Natural killer cell (primary cell): ENCODE results near the gene AKT1. TPM values are rescaled to one million over a fixed set of nuclear protein-coding genes. Genes with fewer than 3 reads are reported as not detected.
"Not testable (repeated sequence)": the region's sequence is repeated elsewhere in the genome, so short reads cannot be mapped to it uniquely, and the experiment has no call there.

ENCODE experiments used
- ATAC-seq, 3 donors: fragments of 150-1000 bp in 2 of 3; fragments of 200-7000 bp in 1 of 3; cut with Tn5 transposase; 1 replicate in 1 of 3; 2 replicates in 2 of 3; pipeline ENCODE4 v1.10.0; 2021; ENCODE audit warnings: mild to moderate bottlenecking in 2 of 3, moderate library complexity in 2 of 3
- DNase-seq, 2 donors: peaks; one replicate each; pipeline versions ENCODE4 v3.0.0 to v3.0.0-alpha.2; 2013 to 2021; ENCODE audit warnings: mixed read lengths in 1 of 2
- H3K27ac ChIP-seq: one replicate; pipeline ENCODE4 v1.5.1; 2013; ENCODE audit warnings: mild to moderate bottlenecking, low read length
- H3K27me3 ChIP-seq: one replicate; pipeline ENCODE4 v1.6.1; 2013; ENCODE audit warnings: low read length; ENCODE audit not compliant: control insufficient read depth, insufficient read depth
- H3K36me3 ChIP-seq: one replicate; pipeline ENCODE4 v1.6.1; 2013; ENCODE audit warnings: low read length; ENCODE audit not compliant: control insufficient read depth, insufficient read depth
- H3K4me1 ChIP-seq: one replicate; pipeline ENCODE4 v1.6.1; 2013; ENCODE audit warnings: low read length; ENCODE audit not compliant: control insufficient read depth, insufficient read depth
- H3K4me3 ChIP-seq: one replicate; pipeline ENCODE4 v1.5.1; 2013; ENCODE audit warnings: low read length
- H3K9me3 ChIP-seq: one replicate; pipeline ENCODE4 v1.6.1; 2013; ENCODE audit warnings: low read length; ENCODE audit not compliant: control insufficient read depth, insufficient read depth
- H3K27ac Mint-ChIP-seq, 2 donors: one replicate each; pipeline ENCODE4 v1.8.0; 2022; ENCODE audit warnings: mild to moderate bottlenecking in 2 of 2, mixed read lengths in 2 of 2, moderate library complexity in 1 of 2
- H3K27me3 Mint-ChIP-seq, 2 donors: one replicate each; pipeline ENCODE4 v1.8.0; 2022; ENCODE audit warnings: low read depth in 2 of 2, mixed read lengths in 2 of 2
- H3K36me3 Mint-ChIP-seq: one replicate; pipeline ENCODE4 v1.8.0; 2022; ENCODE audit warnings: mixed read lengths
- H3K4me1 Mint-ChIP-seq, 2 donors: one replicate each; pipeline ENCODE4 v1.8.0; 2022; ENCODE audit warnings: mixed read lengths in 2 of 2
- H3K4me3 Mint-ChIP-seq: one replicate; pipeline ENCODE4 v1.8.0; 2022; ENCODE audit warnings: mild to moderate bottlenecking, moderate library complexity, mixed read lengths
- H3K9me3 Mint-ChIP-seq, 2 donors: one replicate each; pipeline ENCODE4 v1.8.0; 2022; ENCODE audit warnings: mixed read lengths in 2 of 2
- WGBS: methylation state at CpG from one replicate; pipeline ENCODE4 v1.1.7; 2013; ENCODE audit warnings: missing lambda C conversion rate; ENCODE audit not compliant: insufficient coverage; 5-methylcytosine and 5-hydroxymethylcytosine counted together
- intact Hi-C: fragments of 100-400 bp; cut with micrococcal nuclease; formaldehyde crosslinking; loops from one replicate; pipeline ENCODE4 v1.14.2; 2022
- total RNA-seq, 4 donors: library from RNA; stranded (reverse); fragments of 120-200 nt in 1 of 4; gene quantifications; one replicate each; pipeline versions ENCODE4 v1.2.3 to v1.2.4, GENCODE V29; 2013 to 2022
- TF ChIP-seq, protein P1 (sequence below): fragments of 200-600 bp; IDR thresholded peaks from one replicate; pipeline ENCODE4 v1.8.0; 2022; ENCODE audit warnings: antibody characterized with exemption

Gene AKT1
- total RNA-seq, 3 donors from 2014 or later (not counting 1 experiment from before 2014, with no cell fraction given) = 152 to 163 (median 153) TPM

DNA sequence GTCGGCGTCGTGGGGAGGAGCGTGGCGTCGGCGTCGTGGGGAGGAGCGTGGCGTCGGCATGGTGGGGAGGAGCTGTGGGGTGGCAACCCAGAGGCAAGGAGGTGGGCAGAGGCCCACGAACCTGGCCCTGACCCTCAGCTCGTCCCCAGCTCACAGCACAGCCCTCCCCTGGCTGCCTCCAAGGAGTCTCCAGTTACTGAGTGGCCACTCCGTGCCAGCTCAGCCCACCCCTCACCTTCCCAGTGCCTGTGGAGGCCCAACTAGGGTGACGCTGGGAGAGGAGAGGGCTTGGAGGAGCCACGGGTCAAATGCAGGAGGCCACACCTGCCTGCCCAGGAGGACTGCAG is 65.7 kb downstream of the AKT1 start:
- H3K27me3 ChIP-seq = no peaks in the 10 kb centered on the region
- no peak overlapping the region for H3K4me3 ChIP-seq
- no peaks in the 10 kb centered on the region for H3K36me3 Mint-ChIP-seq
- H3K27me3 Mint-ChIP-seq = peaks cover 0 to 5% of the 10 kb centered on the region in 2 donors
- intact Hi-C loops = no loop called here
- H3K4me1 Mint-ChIP-seq = peaks cover 0 to 14% of the 10 kb centered on the region in 2 donors
- DNase-seq (no peak), ATAC-seq (no peak)
- peaks cover 3% of the 10 kb centered on the region for H3K4me1 ChIP-seq
- H3K9me3 ChIP-seq = no peaks in the 10 kb centered on the region
- WGBS = 89% methylated on average over 9 of the region's 16 CpGs
- H3K27ac ChIP-seq = no peak overlapping the region
- no peak overlapping the region for H3K27ac Mint-ChIP-seq
- H3K9me3 Mint-ChIP-seq = no peaks in the 10 kb centered on the region
- TF ChIP-seq, protein P1, sequence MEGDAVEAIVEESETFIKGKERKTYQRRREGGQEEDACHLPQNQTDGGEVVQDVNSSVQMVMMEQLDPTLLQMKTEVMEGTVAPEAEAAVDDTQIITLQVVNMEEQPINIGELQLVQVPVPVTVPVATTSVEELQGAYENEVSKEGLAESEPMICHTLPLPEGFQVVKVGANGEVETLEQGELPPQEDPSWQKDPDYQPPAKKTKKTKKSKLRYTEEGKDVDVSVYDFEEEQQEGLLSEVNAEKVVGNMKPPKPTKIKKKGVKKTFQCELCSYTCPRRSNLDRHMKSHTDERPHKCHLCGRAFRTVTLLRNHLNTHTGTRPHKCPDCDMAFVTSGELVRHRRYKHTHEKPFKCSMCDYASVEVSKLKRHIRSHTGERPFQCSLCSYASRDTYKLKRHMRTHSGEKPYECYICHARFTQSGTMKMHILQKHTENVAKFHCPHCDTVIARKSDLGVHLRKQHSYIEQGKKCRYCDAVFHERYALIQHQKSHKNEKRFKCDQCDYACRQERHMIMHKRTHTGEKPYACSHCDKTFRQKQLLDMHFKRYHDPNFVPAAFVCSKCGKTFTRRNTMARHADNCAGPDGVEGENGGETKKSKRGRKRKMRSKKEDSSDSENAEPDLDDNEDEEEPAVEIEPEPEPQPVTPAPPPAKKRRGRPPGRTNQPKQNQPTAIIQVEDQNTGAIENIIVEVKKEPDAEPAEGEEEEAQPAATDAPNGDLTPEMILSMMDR = no peak
- no peaks in the 10 kb centered on the region for H3K36me3 ChIP-seq
- no peak overlapping the region for H3K4me3 Mint-ChIP-seq

DNA sequence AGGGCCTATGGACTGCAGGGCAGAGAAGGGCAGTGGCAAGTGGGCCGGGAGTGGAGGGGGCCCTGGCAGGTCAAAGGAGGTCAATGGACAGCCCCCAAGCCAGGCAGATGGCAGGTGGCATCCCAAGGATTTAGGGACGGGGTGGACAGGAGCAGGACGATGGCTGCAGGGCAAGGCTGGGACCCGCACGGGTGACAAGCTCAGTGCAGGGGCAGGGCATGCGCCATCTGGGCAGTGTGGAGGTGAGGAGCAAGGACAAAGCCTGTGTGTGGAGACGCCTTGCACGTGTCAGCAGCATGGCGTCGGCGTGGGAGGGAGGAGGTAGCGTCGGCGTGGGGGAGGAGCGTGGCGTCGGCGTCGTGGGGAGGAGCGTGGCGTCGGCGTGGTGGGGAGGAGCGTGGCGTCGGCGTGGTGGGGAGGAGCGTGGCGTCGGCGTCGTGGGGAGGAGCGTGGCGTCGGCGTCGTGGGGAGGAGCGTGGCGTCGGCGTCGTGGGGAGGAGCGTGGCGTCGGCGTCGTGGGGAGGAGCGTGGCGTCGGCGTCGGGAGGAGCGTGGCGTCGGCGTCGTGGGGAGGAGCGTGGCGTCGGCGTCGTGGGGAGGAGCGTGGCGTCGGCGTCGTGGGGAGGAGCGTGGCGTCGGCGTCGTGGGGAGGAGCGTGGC is 66.2 kb downstream of the AKT1 start:
- H3K27me3 Mint-ChIP-seq, H3K27ac Mint-ChIP-seq, H3K4me3 Mint-ChIP-seq, H3K27ac ChIP-seq, DNase-seq, H3K4me1 ChIP-seq, intact Hi-C loops, H3K4me3 ChIP-seq, H3K36me3 ChIP-seq, ATAC-seq, H3K9me3 Mint-ChIP-seq, H3K36me3 Mint-ChIP-seq, H3K9me3 ChIP-seq, H3K27me3 ChIP-seq: not testable (repeated sequence)
- WGBS = 91% methylated on average over 19 of the region's 73 CpGs
- peaks cover 0 to 14% of the 10 kb centered on the region in 2 donors for H3K4me1 Mint-ChIP-seq

DNA sequence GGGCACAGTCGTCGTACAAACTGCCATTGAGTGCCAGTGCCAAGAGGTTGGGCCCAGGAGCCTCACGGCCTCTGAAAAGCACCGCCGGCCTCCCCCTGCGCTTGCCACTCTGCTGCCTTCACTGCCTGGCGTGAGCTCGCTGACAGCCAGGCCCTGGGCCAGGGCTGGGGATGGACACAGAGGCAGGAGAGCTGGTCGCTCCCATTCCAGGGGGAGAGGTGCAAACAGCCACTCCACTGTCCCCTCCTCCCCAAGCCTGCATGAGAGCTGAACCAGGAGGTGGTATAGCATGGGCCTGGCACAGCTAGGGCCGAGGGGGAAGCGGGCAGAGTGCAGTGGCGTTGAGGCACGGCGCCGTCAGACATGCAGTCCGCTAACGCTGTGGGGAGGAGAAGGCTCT is 66.9 kb downstream of the AKT1 start:
- no peak overlapping the region for H3K4me3 Mint-ChIP-seq
- DNase-seq (no peak), ATAC-seq (no peak)
- peaks cover 0 to 5% of the 10 kb centered on the region in 2 donors for H3K27me3 Mint-ChIP-seq
- Histone ChIP-seq H3K36me3 (no peaks in the 10 kb centered on the region), H3K27me3 (no peaks in the 10 kb centered on the region), H3K4me3 (no peak overlapping the region), H3K4me1 (peaks cover 8% of the 10 kb centered on the region), H3K9me3 (no peaks in the 10 kb centered on the region), H3K27ac (no peak overlapping the region)
- no peaks in the 10 kb centered on the region for H3K9me3 Mint-ChIP-seq
- H3K4me1 Mint-ChIP-seq = peaks cover 0 to 14% of the 10 kb centered on the region in 2 donors
- no peaks in the 10 kb centered on the region for H3K36me3 Mint-ChIP-seq
- 95% methylated on average over 17 of the region's 17 CpGs for WGBS
- TF ChIP-seq, protein P1 = no peak
- intact Hi-C loops = no loop called here
- no peak overlapping the region for H3K27ac Mint-ChIP-seq

DNA sequence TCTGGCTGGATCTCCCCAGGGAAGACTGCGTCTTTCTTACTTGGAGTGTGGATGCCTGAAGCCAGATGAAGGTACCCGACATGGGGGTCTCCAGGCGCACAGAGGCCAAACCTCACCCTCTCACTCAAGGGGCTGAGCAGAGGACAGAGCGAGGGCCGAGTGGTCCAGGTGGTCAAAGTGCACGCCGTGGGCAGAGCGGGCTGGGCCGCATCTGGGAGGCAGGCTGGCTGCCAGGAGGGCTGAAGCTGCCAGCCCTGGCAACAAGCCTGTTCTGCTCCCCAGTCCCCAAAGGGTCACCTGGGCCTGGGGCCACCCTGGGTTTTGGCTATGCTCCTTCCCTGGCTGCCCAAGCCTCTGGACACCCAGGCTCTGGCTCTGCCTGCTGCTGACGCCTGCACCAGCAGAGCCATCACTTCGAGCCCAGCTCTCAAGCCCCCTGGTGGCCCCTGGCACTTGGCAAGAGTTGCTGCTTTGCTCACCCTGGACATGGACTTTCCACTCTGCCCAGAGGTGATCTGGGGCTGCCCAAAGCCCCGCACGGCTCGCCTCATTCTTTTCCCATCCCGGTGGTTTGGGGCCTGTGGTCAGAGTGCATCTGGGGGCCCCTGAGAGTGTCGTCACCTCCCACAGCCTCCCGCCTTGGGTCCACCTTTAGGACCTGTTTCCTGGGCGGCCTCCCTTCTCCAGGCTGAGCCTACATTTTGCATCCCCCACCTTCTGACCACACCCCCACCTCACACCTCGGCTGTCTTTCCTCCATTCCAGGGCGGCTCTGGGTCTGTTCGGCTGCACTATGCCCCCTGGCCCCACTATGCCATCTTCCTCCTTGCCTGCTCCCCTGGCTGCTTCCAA is 68.7 kb downstream of the AKT1 start:
- H3K4me1 Mint-ChIP-seq = peaks cover 0 to 14% of the 10 kb centered on the region in 2 donors
- Histone ChIP-seq H3K4me3 (no peak overlapping the region), H3K4me1 (peaks cover 11% of the 10 kb centered on the region), H3K27me3 (no peaks in the 10 kb centered on the region), H3K27ac (no peak overlapping the region), H3K9me3 (no peaks in the 10 kb centered on the region), H3K36me3 (no peaks in the 10 kb centered on the region)
- H3K4me3 Mint-ChIP-seq = peak overlapping the region; percentile 37
- no peaks in the 10 kb centered on the region for H3K36me3 Mint-ChIP-seq
- 83% methylated on average over 21 of the region's 21 CpGs for WGBS
- no peak overlapping the region for H3K27ac Mint-ChIP-seq
- TF ChIP-seq, protein P1 = no peak
- H3K27me3 Mint-ChIP-seq = peaks cover 0 to 5% of the 10 kb centered on the region in 2 donors
- intact Hi-C loops = no loop called here
- no peak for ATAC-seq
- no peaks in the 10 kb centered on the region for H3K9me3 Mint-ChIP-seq
- no peak for DNase-seq
